Right atrium auricular region (tissue), 2 donors: ENCODE data around the gene CNTN4. TPM values are rescaled to one million over a fixed set of nuclear protein-coding genes. Genes with fewer than 3 reads are reported as not detected.

Experiments
- DNase-seq: peaks from one replicate; pipeline ENCODE4 v3.0.0-alpha.2; 2019; ENCODE audit warnings: low spot score
- H3K27ac ChIP-seq, 2 donors: fragments of 200-600 bp; sonication (generic); 1 replicate in 1 of 2; 2 replicates in 1 of 2; pipeline ENCODE4 v1.5.1; 2016 to 2019
- H3K27me3 ChIP-seq, 2 donors: fragments of 200-600 bp; sonication (generic); one replicate each; pipeline versions ENCODE4 v1.5.1 to v1.6.0; 2017 to 2019
- H3K36me3 ChIP-seq: fragments of 200-600 bp; sonication (generic); one replicate; pipeline ENCODE4 v1.5.1; 2016
- H3K4me1 ChIP-seq, 2 donors: fragments of 200-600 bp; sonication (generic); one replicate each; pipeline versions ENCODE4 v1.5.1 to v1.6.0; 2017 to 2019
- H3K4me3 ChIP-seq, 2 donors: fragments of 200-600 bp; sonication (generic); 1 replicate in 1 of 2; 2 replicates in 1 of 2; pipeline ENCODE4 v1.5.1; 2017 to 2019; ENCODE audit warnings: mild to moderate bottlenecking in 1 of 2, moderate library complexity in 1 of 2
- H3K9me3 ChIP-seq, 2 donors: fragments of 200-600 bp; sonication (generic); one replicate each; pipeline ENCODE4 v1.5.1; 2019
- total RNA-seq, 2 donors: library from RNA; depleted of rRNA; stranded (reverse); fragments of >200 nt; gene quantifications; one replicate each; pipeline ENCODE4 v1.1.0, GENCODE V29; 2016
- TF ChIP-seq, protein P1 (sequence below), 2 donors: fragments of 200-600 bp; sonication (generic); IDR thresholded peaks; one replicate each; pipeline ENCODE4 v1.5.1; 2019; ENCODE audit warnings: antibody characterized with exemption in 2 of 2

CNTN4 gene
- total RNA-seq, 2 donors from 2014 or later: 5.3 to 5.7 TPM

DNA sequence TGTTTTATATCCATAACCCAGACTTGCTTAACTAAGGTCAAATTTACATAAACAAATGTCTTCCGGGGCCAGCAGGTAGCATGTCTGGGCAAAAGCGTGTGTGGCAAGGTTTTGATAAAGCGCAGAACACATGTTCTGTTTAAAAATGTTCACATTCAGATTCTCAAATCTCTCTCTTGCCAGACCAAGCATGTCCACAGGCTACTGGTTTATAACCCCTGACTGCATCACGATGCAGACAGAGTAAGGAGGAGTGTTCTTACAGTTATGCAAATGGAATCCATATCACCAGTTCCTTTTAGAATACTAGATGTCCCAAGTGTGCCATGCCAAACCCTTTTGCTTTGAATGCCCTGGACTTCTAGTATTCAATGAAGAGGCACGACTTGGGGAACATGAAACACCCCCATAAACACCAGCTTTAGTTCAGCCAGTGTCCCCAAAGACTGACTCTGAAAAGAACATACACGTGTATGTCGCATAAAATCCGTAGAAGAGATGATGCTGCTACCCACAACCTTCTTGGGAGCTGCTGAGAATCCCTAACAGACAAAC is 412.0 kb downstream of the CNTN4 start:
- Histone ChIP-seq H3K9me3 (no peaks in the 10 kb centered on the region), H3K4me3 (no peak overlapping the region), H3K4me1 (no peaks in the 10 kb centered on the region), H3K36me3 (no peaks in the 10 kb centered on the region), H3K27ac (no peak overlapping the region), H3K27me3 (no peaks in the 10 kb centered on the region)
- TF ChIP-seq, protein P1, sequence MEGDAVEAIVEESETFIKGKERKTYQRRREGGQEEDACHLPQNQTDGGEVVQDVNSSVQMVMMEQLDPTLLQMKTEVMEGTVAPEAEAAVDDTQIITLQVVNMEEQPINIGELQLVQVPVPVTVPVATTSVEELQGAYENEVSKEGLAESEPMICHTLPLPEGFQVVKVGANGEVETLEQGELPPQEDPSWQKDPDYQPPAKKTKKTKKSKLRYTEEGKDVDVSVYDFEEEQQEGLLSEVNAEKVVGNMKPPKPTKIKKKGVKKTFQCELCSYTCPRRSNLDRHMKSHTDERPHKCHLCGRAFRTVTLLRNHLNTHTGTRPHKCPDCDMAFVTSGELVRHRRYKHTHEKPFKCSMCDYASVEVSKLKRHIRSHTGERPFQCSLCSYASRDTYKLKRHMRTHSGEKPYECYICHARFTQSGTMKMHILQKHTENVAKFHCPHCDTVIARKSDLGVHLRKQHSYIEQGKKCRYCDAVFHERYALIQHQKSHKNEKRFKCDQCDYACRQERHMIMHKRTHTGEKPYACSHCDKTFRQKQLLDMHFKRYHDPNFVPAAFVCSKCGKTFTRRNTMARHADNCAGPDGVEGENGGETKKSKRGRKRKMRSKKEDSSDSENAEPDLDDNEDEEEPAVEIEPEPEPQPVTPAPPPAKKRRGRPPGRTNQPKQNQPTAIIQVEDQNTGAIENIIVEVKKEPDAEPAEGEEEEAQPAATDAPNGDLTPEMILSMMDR (IDR thresholded peaks at IDR 0.05): no peak
- no peak for DNase-seq

DNA sequence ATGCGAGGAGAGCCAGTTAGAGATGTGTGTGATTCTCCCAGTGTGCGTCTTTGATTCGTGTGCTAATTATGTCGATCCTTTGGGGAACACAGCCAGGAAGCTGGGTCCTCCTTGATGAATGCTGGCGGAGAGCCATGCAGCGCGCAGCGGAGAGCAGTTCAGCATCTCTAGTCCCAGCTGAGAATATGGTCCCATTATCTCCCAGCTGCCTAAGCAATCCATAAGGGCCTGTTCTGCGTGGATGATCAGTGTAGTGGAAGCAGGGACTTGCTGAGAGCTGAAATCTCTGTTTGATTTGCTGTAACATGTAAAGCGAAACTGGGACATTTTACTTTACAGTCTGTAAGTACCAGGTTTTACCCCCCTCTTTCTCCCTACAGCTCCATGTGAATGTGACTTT is 412.7 kb downstream of the CNTN4 start:
- H3K4me3 ChIP-seq: no peak overlapping the region
- no peaks in the 10 kb centered on the region for H3K4me1 ChIP-seq
- H3K9me3 ChIP-seq: no peaks in the 10 kb centered on the region
- H3K36me3 ChIP-seq: no peaks in the 10 kb centered on the region
- H3K27me3 ChIP-seq: no peaks in the 10 kb centered on the region
- no peak for DNase-seq
- no peak overlapping the region for H3K27ac ChIP-seq
- TF ChIP-seq, protein P1 (IDR thresholded peaks at IDR 0.05): no peak

DNA sequence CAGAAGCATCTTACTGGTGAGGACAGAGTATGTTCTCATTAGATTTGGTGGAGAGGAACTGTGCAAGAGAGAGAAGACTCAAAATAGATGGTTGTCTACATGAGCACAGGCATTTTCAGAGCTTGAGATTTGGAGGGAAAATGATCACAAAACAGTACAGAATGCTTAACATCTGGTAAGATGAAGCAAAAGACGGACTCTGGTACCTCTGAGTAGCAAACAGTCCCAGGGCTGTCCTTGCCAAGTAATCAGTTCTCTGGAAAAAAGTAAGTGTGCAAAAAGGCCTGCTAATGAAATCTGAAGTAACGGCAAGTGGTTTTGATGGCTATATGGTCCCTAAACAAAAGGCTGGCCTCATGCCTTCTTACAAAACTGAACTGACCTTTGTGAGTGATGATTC is 414.2 kb downstream of the CNTN4 start:
- H3K9me3 ChIP-seq: no peaks in the 10 kb centered on the region
- H3K4me3 ChIP-seq: no peak overlapping the region
- no peaks in the 10 kb centered on the region for H3K36me3 ChIP-seq
- TF ChIP-seq, protein P1 (IDR thresholded peaks at IDR 0.05): no peak
- H3K27ac ChIP-seq: no peak overlapping the region
- H3K27me3 ChIP-seq: no peaks in the 10 kb centered on the region
- H3K4me1 ChIP-seq: no peaks in the 10 kb centered on the region
- no peak for DNase-seq

DNA sequence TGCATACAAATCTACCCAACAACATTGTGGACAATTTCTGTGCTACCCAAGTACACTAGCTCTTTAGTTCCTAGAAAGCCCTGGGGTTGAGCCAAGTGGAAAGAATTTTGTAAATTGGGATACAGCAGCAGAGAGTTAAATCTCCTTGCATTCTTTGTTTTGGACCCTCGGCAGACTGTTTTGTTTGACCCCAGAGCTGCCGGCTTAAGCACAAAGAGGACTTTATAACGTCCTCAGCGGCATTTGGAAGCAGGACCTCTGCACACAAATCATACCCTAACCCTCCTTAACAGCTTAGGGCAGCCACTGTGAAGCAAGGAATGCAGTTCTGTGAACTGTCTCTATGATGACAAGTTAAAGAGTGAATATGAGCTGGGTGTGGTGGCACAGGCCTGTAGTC is 415.3 kb downstream of the CNTN4 start:
- H3K36me3 ChIP-seq: no peaks in the 10 kb centered on the region
- no peak overlapping the region for H3K4me3 ChIP-seq
- TF ChIP-seq, protein P1 (IDR thresholded peaks at IDR 0.05): no peak
- H3K9me3 ChIP-seq: no peaks in the 10 kb centered on the region
- H3K27ac ChIP-seq: no peak overlapping the region
- no peaks in the 10 kb centered on the region for H3K4me1 ChIP-seq
- DNase-seq: no peak
- no peaks in the 10 kb centered on the region for H3K27me3 ChIP-seq

DNA sequence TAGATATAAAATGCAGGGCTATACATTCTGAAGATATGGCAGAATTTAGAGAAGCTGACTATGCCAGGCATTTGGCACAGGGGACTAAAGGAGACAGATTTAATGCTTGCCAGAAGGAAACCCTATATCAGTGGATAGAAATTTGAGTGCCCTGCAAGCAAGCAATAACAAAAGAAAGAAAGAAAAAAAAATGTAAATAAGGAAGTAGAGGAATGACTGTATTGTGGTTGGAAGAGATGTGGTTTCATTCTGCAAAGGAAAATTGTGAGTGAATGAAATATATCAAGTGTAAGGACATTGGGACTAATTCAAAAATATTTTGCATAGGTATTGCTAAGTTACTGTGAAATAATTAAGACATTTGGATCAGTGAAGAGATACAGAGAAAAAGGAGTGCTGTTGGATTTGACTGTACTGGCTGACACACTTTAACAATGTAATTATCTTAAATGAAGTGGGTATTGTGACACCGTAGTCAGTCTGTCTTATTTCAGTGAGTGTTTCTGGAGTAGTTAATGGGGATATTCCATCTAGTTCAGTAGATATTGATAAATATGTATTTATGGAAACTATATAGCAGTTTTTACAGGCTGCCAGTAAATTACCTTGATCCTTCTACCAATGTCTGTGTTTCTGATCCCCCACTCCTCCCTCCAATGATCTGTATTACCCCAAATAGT is 418.2 kb downstream of the CNTN4 start:
- Histone ChIP-seq H3K4me1 (no peaks in the 10 kb centered on the region), H3K4me3 (no peak overlapping the region)
- no peak for DNase-seq

More for the DNA sequence above, 418.2 kb downstream of the CNTN4 start:
- Histone ChIP-seq H3K27ac (no peak overlapping the region), H3K27me3 (no peaks in the 10 kb centered on the region), H3K36me3 (no peaks in the 10 kb centered on the region), H3K9me3 (no peaks in the 10 kb centered on the region)
- TF ChIP-seq, protein P1 (IDR thresholded peaks at IDR 0.05): no peak
